Stimulated activated CD4-positive, alpha-beta T cell treated with anti-CD3 and anti-CD28 coated beads, Interleukin-4, amount 100 ng/mL, for 4 hours (primary cell): ENCODE measurements around the gene KRTAP21-1.
"Not testable (repeated sequence)": the region's sequence is repeated elsewhere in the genome, so short reads cannot be mapped to it uniquely, and the experiment has no call there.

Experiments used
- DNase-seq, 2 experiments: peaks; one replicate each; pipeline ENCODE4 v3.0.0-alpha.2; 2020

The KRTAP21-1 gene

DNA sequence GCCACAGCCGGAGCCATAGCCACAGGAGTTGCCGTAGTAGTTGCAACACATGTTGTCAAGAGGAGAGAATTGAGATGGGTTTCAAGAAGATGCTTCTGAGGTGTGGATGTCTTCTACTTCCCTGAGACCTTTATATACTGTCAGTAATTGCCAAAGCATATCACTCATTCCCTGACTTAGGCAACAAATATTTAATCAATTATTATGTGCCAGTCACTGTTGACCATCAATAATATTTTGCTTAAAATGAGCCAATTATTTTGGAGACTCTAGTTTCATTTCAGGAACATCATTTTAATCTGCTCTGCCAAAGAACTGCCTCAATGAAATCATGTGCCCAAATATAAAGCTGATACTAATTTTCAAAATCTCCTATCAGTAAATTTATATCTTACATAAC is at the start of gene KRTAP21-1:
Gene KRTAP21-1, minus strand, starts transcription at position 101 of the 400 bp plus-strand sequence. Its CDS starts 50 bp downstream, at position 51.
- DNase-seq: not testable (repeated sequence)

DNA sequence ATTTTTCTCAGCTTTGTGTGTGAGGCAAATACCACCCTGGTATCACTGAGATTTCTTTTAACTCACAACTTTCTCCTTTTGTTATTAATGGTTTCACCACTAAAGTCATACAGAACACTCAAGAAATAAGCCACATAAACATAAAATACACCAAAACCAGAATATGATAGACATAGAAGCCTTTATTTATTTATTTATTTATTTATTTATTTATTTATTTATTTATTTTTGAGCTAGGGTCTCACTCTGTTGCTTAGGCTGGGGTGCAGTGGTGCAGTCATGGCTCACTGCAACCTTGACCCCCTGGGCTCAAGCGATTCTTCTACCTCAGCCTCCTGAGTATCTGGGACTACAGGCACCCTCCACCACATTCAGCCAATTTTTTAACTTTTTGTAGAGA is 45.4 kb upstream of the KRTAP21-1 start:
- DNase-seq: no peak

DNA sequence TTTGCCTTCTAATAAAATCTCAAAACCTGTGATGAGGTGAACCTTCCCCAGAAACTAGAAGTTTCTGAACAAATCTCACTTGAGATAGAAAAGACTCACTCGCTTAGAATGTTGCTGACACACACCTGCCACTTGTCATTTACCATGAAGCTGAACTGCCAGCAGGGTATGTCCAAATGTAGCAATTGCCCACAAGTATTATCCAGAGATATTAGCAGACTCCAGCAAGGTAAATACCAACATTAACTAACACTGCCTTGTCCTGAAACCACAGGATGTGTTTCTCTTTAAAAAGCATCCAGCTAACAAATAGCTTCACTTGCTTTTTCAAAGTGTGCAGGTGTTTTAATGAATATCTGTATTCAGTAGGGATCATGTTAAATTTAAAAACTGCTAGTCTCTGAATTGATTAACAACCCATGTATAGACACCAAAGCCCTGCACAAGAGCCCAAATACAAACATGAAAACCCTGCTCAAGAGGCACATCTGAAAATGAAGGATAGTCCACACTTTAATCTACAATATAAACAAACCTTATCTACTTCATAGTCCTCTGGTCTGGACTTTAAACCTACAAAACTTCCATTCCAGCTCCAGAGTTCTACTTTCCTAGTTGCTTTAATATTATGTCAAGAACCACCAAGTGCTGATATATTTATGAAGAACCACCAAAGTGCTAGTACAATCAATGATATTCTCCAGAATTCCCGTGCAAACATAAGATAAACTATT is 38.5 kb upstream of the KRTAP21-1 start:
- DNase-seq: no peak

DNA sequence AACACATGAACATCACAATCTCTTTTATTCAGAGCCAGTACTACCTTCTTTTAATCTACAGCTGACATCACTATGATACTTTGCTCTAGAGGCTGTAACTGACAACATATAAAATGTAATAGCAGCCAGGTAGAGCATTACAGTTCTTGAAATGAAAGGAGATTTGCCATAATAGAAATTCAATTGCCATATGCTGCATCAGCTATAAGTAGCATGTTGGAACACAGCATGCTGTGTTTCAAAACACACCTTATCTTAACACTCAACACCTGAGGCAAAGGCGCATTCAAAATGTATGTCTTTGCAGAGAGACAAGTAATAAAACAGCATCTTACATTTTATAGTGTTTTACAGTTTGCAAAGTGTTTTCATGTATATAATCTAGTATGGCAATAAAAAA is 24.0 kb upstream of the KRTAP21-1 start:
- no peak for DNase-seq

DNA sequence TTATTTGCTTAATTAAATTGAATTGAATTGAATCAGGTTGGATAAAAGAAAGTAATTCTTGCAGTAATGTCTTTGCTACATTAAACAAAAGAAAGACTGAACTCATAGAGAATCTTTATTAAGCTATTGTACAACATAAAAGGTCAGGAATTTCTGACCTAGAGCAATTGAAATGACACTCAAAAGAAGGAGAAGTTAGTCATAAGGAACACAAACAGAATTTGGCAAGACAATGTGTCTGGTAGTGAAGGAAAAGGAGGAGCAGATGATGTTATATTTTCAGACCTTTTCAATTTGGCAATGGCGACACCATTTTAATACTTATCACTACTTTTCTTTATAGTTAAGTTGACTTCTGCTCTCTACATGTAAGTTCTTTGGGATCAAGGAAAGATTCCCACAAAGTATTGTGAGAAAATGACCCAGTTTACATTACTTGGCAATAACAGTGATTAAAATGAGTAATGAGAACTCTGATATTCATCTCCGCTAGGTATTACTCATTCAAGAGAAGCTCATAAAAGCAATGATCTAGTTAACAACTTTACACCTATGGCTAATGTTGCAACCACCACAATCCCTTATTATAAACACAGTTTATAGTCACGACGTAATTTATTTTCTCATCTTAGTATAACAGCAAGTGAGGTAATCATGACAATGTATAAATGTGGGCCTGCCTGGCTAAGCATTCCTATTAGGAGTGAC is 14.7 kb upstream of the KRTAP21-1 start:
- no peak for DNase-seq

DNA sequence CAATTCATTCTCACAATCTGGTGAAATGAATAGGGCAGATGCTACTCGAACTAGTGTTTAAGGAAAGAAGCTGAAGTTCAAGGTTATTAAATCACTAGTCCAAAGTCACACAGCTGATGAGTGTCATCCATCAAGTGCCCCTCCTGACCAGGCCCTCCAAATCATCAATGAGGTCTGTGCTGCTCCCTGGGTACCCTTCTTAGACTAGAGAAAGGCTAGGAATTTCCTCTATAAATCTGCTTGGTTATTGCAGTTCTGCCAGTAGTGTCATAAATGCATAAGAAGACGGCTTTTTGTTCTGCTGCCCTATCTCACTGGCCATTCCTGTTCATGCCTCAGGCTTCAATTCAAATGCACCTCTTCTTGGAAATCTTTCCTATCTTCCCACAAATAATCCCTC is 5.5 kb upstream of the KRTAP21-1 start:
- DNase-seq: no peak

DNA sequence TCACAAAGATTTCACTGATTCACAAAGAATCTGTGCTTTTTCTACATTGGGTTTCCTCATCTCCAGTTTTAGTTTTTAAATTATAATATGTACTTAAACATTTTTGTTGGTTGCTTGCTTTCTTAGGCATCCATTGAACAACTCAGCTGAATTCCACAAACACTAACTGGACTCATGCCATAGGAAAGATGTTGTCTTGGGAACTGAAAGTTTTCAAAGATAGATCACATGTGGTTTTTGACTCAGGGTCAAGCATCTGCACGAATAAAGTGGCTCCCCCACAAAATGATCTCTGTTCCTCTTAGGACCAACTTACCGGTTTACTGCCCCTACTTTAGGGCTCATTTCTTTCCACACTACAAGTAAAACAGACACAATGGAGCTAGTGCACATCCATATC is 3.1 kb upstream of the KRTAP21-1 start:
- no peak for DNase-seq

DNA sequence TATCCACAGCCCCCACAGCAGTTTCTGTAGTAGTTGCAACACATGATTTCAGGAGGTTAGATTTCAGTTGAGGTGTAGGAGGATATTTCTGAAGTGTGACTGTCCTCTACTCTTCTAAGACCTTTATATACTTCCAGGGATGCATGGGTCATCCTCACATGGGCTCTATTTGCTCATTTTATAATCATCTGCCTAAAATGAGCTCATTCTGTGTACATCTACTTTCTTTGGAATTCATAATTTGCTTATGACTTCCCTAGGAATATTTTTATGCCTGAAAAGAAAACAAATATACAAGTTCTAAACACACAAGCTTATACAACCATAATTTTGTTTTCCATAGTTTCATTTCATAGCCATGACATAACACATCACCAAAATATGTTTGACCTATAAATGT is 8.1 kb downstream of the KRTAP21-1 start, which contains the start of gene KRTAP21-2:
Gene KRTAP21-2, minus strand, starts transcription at position 101 of the 400 bp plus-strand sequence. Its CDS starts 57 bp downstream, at position 44.
- no peak for DNase-seq

DNA sequence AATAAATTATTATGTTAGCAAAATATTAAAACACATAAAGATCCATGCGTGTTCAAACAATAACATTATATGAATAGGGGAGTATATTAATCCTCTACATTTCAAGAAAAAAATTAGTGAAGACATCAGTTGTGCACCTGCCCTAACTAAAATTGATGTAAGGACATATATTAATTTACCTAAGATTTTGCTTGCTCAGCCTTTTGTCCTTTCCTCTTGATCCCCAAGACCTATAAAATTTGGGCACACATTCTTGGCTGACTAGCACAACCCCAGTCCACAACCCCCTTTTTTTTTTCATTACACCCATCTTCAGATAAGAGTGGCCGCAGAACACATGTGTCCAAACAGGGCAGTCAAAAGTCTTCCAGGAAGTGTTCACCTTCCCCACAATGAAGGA is 14.8 kb downstream of the KRTAP21-1 start:
- DNase-seq: no peak

DNA sequence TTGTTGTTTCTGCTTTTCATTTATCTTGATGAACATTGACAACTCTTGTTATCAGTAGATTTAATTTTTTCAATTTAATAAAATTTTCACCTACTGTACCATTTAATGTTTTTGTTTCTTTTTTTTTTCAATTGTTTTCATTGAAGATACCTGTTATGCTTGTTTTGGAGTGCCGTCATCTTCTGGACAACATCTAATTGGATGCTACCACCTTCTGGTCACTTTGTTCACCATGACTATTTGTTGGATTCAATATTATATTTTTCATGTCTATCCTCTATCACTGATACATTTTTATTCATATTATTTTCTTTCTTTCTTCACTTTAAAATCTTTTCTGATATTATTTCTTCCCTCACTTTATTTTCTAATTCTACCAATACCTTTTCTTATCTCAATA is 22.2 kb downstream of the KRTAP21-1 start:
- no peak for DNase-seq

DNA sequence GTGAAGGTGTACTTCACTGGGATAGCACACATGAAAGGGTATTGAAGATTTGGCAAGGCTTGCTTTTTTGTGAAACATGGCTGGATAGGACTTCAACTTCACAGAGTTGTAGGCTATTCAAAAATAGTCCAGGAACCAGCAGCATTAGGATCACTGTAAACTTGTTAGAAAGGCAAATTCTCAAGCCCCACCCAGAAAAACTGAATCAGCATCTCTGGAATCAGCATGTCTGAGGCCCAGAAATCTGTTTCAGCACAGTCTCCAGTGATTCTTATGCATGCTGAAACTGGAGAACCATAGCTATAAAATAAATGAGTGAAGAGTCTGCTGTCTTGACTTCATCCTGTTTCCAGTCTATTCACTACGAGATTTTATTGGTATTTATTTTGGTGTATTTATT is 28.5 kb downstream of the KRTAP21-1 start:
- DNase-seq: no peak

DNA sequence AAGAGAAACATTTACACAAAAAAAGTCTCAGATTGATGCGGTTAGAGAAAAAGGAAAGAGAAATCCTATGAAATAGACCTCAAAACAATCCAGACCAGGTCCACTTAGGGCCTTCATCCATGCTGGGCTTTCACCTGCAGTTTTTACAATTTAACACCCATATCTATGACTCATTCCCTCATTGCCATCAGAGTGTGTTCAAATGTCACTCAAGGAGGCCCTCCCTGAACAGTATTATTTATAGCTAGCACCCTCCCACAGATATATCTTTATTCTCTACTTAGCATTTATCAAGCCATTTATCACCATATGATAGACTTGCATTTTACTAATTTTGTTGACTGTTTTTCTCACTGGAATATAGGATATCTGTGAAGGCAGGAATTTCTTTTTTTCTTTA is 35.8 kb downstream of the KRTAP21-1 start:
- no peak for DNase-seq

DNA sequence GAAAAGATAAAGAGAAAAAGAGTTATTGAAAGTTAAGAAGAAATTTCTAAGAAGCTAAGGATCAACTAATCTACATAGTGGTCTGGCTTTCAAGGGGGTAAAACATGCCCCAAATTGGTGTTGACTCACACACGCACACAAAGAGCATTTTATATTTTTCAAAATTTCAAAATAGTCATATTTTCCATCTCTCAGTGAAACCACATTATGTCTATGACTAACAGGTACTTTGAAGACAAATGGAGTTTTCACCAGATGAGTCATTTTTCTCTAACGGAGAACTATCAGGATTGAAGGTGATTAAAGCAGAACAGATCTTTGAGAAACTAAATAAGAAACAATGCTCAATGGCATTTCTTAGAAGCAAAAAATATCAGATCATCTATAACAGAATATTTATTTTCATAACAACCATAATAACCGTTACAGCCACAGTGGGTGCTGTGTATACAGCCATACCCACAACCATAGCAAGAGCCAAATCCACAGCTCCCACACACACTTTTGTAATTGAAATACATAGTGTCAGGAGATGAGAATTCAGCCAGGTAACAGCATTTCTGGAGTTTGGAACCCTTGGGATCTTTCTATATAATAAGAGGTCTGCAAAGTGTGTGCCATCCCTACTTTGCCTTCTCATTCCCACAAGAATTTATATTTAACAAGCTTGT is 36.9 kb downstream of the KRTAP21-1 start, which contains the start of gene KRTAP21-3:
Gene KRTAP21-3, minus strand, starts transcription at position 539 of the 671 bp plus-strand sequence. Its CDS starts 18 bp downstream, at position 521.
- DNase-seq: peak in 1 of 2 experiments; percentile 11

DNA sequence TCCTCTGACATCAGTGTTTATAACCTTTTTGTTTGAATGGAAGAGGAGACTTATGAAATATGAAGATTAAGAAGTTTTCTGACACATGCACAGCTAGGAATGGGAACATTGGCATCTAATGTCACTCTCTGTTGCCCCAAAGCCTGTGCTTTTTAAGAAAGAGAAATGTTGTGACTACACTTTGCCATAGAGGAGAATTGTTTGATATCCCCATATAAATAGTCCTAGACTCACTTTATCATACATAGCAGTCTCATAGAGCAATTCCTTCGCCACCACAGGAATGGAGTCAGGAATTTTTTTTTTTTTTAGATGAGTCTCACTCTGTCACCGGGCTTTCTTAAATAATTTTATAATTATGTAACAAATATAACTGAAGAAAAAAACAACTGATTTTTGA is 38.1 kb downstream of the KRTAP21-1 start:
- DNase-seq: no peak

DNA sequence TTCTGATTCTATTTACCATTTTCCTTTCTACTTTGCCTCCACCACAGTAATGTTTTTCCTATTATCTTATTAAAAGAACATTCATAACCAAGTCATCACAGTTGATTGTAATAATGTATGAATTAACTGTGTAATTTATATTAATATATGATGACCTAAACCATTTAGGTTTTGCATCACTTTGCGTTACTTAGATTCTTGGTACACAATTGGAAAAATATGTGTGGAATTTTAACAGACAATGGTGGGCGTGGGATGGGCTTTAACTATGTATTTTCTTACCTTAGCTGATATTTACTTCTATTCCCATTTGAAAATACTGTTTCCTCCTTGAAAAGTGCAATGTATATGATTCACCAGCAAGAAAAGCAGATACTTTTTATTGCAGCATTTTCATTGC is 40.3 kb downstream of the KRTAP21-1 start:
- no peak for DNase-seq

DNA sequence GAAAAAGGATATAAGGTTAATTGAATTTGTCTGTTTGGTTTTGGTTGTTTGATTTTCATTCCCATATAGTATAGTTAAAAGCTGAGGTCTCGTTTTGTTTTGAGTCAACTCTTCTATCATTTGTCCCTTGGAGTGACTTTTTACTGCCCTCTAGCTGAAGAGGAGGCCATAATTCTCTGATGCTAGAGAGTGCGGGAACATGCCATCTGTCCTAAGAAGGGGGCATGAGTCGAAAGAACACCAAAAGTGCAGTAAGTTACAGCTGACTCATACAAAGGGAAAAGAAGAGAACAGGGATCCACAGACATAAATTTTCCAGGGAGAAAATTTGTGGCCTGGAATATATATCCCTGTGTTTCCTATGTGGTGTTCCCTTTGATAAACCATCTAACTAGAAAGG is 40.8 kb downstream of the KRTAP21-1 start:
- no peak for DNase-seq

DNA sequence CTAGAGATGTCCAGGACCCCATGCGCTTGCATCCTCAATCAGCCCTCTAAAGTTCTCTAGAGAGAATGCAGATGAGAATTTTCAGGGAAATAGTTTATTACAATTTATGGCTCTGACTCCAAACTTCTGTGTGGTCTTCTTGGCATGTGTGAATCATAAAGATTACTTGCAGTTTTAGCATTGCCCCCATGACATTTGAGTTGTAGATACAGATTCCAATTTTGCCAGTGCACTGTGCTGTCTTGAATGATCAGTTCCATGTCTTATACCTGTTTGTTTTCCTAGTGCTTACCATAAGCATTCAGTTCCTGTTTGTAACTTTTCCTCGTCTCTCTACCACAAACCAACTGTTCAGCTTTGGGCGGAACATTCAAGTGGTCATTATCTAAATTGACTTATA is 41.5 kb downstream of the KRTAP21-1 start:
- no peak for DNase-seq

DNA sequence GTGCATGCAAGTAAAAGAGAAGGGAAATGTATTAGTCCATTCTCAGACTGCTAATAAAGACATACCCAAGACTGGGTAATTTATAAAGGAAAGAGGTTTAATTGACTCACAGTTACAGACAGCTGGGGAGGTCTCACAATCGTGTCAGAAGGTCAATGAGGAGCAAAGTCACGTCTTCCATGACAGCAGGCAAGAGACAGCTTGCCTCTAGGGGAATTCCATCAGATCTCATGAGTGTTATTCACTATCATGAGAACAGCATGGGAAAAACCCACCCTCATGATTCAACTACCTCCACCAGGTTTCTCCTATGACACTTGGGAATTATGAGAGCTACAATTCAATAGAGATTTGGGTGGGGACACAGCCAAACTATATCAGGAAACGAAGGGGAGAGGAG is 44.7 kb downstream of the KRTAP21-1 start:
- DNase-seq: peak; percentile 7 to 44

DNA sequence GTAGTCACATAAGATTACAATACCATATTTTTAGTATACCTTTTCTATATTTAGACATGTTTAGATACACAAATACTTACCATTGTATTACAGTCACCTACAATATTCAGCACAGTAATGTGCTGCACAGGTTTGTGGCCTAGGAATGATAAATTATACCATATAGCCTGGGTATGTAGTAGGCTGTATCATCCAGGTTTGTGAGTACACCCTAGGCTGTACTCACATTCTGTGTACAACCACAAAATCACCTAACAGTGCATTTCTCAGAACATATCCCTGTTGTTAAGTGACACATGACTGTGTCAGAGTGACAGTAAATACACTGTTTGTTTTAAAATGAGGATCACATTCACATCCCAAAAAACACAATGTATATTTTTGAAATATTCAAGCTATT is 47.8 kb downstream of the KRTAP21-1 start:
- DNase-seq: no peak
